ENCODE measurements around the gene FOXP1.

FOXP1 gene

GRCh38 chr3:71276531-71276930 lies 307.0 kb downstream of the FOXP1 start:
- no peaks in the 10 kb centered on the region for H3K36me3 ChIP-seq (ENCODE audit: low read depth)
- no peaks in the 10 kb centered on the region for H3K9me3 ChIP-seq (ENCODE audit: severe bottlenecking)
- H3K4me1 ChIP-seq (ENCODE audit: insufficient read depth, poor library complexity, severe bottlenecking), result no peaks in the 10 kb centered on the region
- no peak for DNase-seq (ENCODE audit: low spot score)
- no peak for TF ChIP-seq CTCF (IDR thresholded peaks at IDR 0.05; ENCODE audit: poor library complexity, severe bottlenecking)
- H3K27me3 ChIP-seq (ENCODE audit: insufficient read depth, poor library complexity, severe bottlenecking), result no peaks in the 10 kb centered on the region
- no peak overlapping the region for H3K27ac ChIP-seq (ENCODE audit: poor library complexity, severe bottlenecking)
- ATAC-seq (ENCODE audit: low read depth), result no peak
- H3K4me3 ChIP-seq (ENCODE audit: severe bottlenecking), result no peak overlapping the region

GRCh38 chr3:71273453-71273852 lies 310.1 kb downstream of the FOXP1 start:
- no peak for ATAC-seq (ENCODE audit: low read depth)
- TF ChIP-seq CTCF (IDR thresholded peaks at IDR 0.05; ENCODE audit: poor library complexity, severe bottlenecking), result no peak
- Histone ChIP-seq H3K4me3 (ENCODE audit: severe bottlenecking) (no peak overlapping the region), H3K27me3 (ENCODE audit: insufficient read depth, poor library complexity, severe bottlenecking) (no peaks in the 10 kb centered on the region), H3K27ac (ENCODE audit: poor library complexity, severe bottlenecking) (no peak overlapping the region), H3K36me3 (ENCODE audit: low read depth) (no peaks in the 10 kb centered on the region), H3K9me3 (ENCODE audit: severe bottlenecking) (no peaks in the 10 kb centered on the region), H3K4me1 (ENCODE audit: insufficient read depth, poor library complexity, severe bottlenecking) (no peaks in the 10 kb centered on the region)
- no peak for DNase-seq (ENCODE audit: low spot score)

GRCh38 chr3:71271596-71271995 lies 311.9 kb downstream of the FOXP1 start:
- Histone ChIP-seq H3K4me1 (ENCODE audit: insufficient read depth, poor library complexity, severe bottlenecking) (no peaks in the 10 kb centered on the region), H3K36me3 (ENCODE audit: low read depth) (no peaks in the 10 kb centered on the region), H3K27ac (ENCODE audit: poor library complexity, severe bottlenecking) (no peak overlapping the region), H3K27me3 (ENCODE audit: insufficient read depth, poor library complexity, severe bottlenecking) (no peaks in the 10 kb centered on the region), H3K4me3 (ENCODE audit: severe bottlenecking) (no peak overlapping the region), H3K9me3 (ENCODE audit: severe bottlenecking) (no peaks in the 10 kb centered on the region)
- no peak for TF ChIP-seq CTCF (IDR thresholded peaks at IDR 0.05; ENCODE audit: poor library complexity, severe bottlenecking)
- ATAC-seq (ENCODE audit: low read depth) (no peak), DNase-seq (ENCODE audit: low spot score) (no peak)

GRCh38 chr3:71269906-71270305 lies 313.6 kb downstream of the FOXP1 start:
- no peak for TF ChIP-seq CTCF (IDR thresholded peaks at IDR 0.05; ENCODE audit: poor library complexity, severe bottlenecking)
- H3K4me3 ChIP-seq (ENCODE audit: severe bottlenecking), result no peak overlapping the region
- no peak overlapping the region for H3K27ac ChIP-seq (ENCODE audit: poor library complexity, severe bottlenecking)
- H3K9me3 ChIP-seq (ENCODE audit: severe bottlenecking), result no peaks in the 10 kb centered on the region
- no peaks in the 10 kb centered on the region for H3K4me1 ChIP-seq (ENCODE audit: insufficient read depth, poor library complexity, severe bottlenecking)
- DNase-seq (ENCODE audit: low spot score), result no peak
- ATAC-seq (ENCODE audit: low read depth), result no peak
- H3K27me3 ChIP-seq (ENCODE audit: insufficient read depth, poor library complexity, severe bottlenecking), result no peaks in the 10 kb centered on the region
- no peaks in the 10 kb centered on the region for H3K36me3 ChIP-seq (ENCODE audit: low read depth)

GRCh38 chr3:71268462-71268999 lies 315.0 kb downstream of the FOXP1 start:
- H3K4me1 ChIP-seq (ENCODE audit: insufficient read depth, poor library complexity, severe bottlenecking), result no peaks in the 10 kb centered on the region
- no peaks in the 10 kb centered on the region for H3K9me3 ChIP-seq (ENCODE audit: severe bottlenecking)
- ATAC-seq (ENCODE audit: low read depth) (no peak), DNase-seq (ENCODE audit: low spot score) (no peak)
- H3K36me3 ChIP-seq (ENCODE audit: low read depth), result no peaks in the 10 kb centered on the region
- no peaks in the 10 kb centered on the region for H3K27me3 ChIP-seq (ENCODE audit: insufficient read depth, poor library complexity, severe bottlenecking)
- no peak overlapping the region for H3K27ac ChIP-seq (ENCODE audit: poor library complexity, severe bottlenecking)
- H3K4me3 ChIP-seq (ENCODE audit: severe bottlenecking), result no peak overlapping the region
- no peak for TF ChIP-seq CTCF (IDR thresholded peaks at IDR 0.05; ENCODE audit: poor library complexity, severe bottlenecking)
